Loucy (cell line): ENCODE measurements around the gene PDE11A.

Experiments
- EZH2phosphoT487 ChIP-seq: fragments of 200-600 bp; IDR thresholded peaks from 2 replicates; pipeline ENCODE4 v1.6.1; 2018; ENCODE audit warnings: antibody characterized with exemption, mild to moderate bottlenecking, moderate library complexity, borderline replicate concordance
- TF ChIP-seq, protein P1 (sequence below): fragments of 200-600 bp; sonication (generic); conservative IDR thresholded peaks from 2 replicates; pipeline ENCODE4 v1.5.1; 2014; ENCODE audit warnings: mild to moderate bottlenecking, antibody characterized with exemption, low read length

DNA sequence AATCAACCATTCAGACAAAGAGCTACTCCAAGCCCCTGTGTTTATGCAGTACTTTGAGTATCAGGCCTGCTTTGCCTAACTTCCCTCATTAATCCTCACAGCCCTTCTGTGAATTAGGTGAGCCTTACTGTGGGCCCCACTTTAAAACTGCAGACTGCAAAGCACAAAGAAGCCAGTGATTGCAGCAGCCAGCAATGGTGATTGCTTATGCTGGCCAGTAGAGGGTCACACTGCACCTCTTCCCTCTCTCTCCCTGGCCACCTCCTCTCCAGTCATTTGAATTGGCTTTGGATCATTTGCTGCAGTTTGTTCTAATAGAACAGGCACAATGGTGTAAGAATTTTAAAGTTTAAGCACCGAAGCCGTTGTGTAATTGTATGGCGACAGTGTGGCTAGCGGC is 450.1 kb downstream of the PDE11A start:
- TF ChIP-seq, protein P1, sequence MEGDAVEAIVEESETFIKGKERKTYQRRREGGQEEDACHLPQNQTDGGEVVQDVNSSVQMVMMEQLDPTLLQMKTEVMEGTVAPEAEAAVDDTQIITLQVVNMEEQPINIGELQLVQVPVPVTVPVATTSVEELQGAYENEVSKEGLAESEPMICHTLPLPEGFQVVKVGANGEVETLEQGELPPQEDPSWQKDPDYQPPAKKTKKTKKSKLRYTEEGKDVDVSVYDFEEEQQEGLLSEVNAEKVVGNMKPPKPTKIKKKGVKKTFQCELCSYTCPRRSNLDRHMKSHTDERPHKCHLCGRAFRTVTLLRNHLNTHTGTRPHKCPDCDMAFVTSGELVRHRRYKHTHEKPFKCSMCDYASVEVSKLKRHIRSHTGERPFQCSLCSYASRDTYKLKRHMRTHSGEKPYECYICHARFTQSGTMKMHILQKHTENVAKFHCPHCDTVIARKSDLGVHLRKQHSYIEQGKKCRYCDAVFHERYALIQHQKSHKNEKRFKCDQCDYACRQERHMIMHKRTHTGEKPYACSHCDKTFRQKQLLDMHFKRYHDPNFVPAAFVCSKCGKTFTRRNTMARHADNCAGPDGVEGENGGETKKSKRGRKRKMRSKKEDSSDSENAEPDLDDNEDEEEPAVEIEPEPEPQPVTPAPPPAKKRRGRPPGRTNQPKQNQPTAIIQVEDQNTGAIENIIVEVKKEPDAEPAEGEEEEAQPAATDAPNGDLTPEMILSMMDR, result peak; percentile 70
- no peak for TF ChIP-seq EZH2phosphoT487
